Lower lobe of right lung (tissue), 2 donors: ENCODE data around the gene ZNF92. TPM values are rescaled to one million over a fixed set of nuclear protein-coding genes. Genes with fewer than 3 reads are reported as not detected.

Source experiments
- ATAC-seq, 2 donors: fragments of 200-7000 bp; cut with Tn5 transposase; one replicate each; pipeline ENCODE4 v1.9.1; 2020 to 2022; ENCODE audit warnings: mild to moderate bottlenecking in 2 of 2, moderate library complexity in 2 of 2
- DNase-seq: peaks from one replicate; pipeline ENCODE4 v3.0.0-alpha.2; 2020
- H3K27ac ChIP-seq: fragments of 200-600 bp; one replicate; pipeline ENCODE4 v1.8.0; 2022
- H3K27me3 ChIP-seq: fragments of 200-600 bp; one replicate; pipeline ENCODE4 v1.8.0; 2022; ENCODE audit warnings: low read depth
- H3K36me3 ChIP-seq: fragments of 200-600 bp; one replicate; pipeline ENCODE4 v1.8.0; 2022; ENCODE audit warnings: mild to moderate bottlenecking
- H3K4me1 ChIP-seq: fragments of 200-600 bp; one replicate; pipeline ENCODE4 v1.8.0; 2022
- H3K4me3 ChIP-seq: fragments of 200-600 bp; one replicate; pipeline ENCODE4 v1.8.0; 2022; ENCODE audit warnings: mild to moderate bottlenecking
- H3K9me3 ChIP-seq: fragments of 200-600 bp; one replicate; pipeline ENCODE4 v1.8.0; 2022
- CTCF ChIP-seq: fragments of 200-600 bp; IDR thresholded peaks from one replicate; pipeline ENCODE4 v1.8.0; 2022; ENCODE audit warnings: antibody characterized with exemption, mild to moderate bottlenecking
- intact Hi-C: fragments of 100-400 bp; cut with DNase I; formaldehyde crosslinking; loops from one replicate; pipeline ENCODE4 v1.11.0; 2022
- total RNA-seq: library from RNA; stranded (reverse); fragmentation: NEBNext Ultra II Directional; extraction: Animal tissue kit (Norgen Biotek cat#: 25700); gene quantifications from one replicate; pipeline ENCODE4 v1.2.1, GENCODE V29; 2021
- donor health status: DM: no; HTN: yes; CAD: no; lungs with severe emphysema.

ZNF92 gene
- total RNA-seq, 1 donor from 2014 or later = 7.9 TPM

GRCh38 chr7:65434307-65434706 lies 60.7 kb downstream of the ZNF92 start:
- Histone ChIP-seq H3K36me3 (no peaks in the 10 kb centered on the region), H3K4me1 (no peaks in the 10 kb centered on the region), H3K4me3 (no peak overlapping the region), H3K27me3 (no peaks in the 10 kb centered on the region), H3K9me3 (no peaks in the 10 kb centered on the region), H3K27ac (no peak overlapping the region)
- intact Hi-C loops = no loop called here
- no peak for DNase-seq
- no peak for ATAC-seq
- no peak for TF ChIP-seq CTCF

GRCh38 chr7:65436163-65436562 lies 62.5 kb downstream of the ZNF92 start:
- Histone ChIP-seq H3K36me3 (no peaks in the 10 kb centered on the region), H3K27ac (no peak overlapping the region), H3K9me3 (no peaks in the 10 kb centered on the region), H3K4me3 (no peak overlapping the region), H3K27me3 (no peaks in the 10 kb centered on the region), H3K4me1 (no peaks in the 10 kb centered on the region)
- no peak for TF ChIP-seq CTCF
- ATAC-seq = no peak
- intact Hi-C loops = no loop called here
- DNase-seq = no peak

GRCh38 chr7:65438598-65438997 lies 64.9 kb downstream of the ZNF92 start:
- TF ChIP-seq CTCF = no peak
- no peaks in the 10 kb centered on the region for H3K4me1 ChIP-seq
- H3K4me3 ChIP-seq = no peak overlapping the region
- no peaks in the 10 kb centered on the region for H3K36me3 ChIP-seq
- H3K27me3 ChIP-seq = no peaks in the 10 kb centered on the region
- H3K27ac ChIP-seq = no peak overlapping the region
- DNase-seq = no peak
- intact Hi-C loops = no loop called here
- no peak for ATAC-seq
- no peaks in the 10 kb centered on the region for H3K9me3 ChIP-seq

- Histone ChIP-seq H3K4me3 (no peak overlapping the region), H3K27ac (no peak overlapping the region), H3K36me3 (no peaks in the 10 kb centered on the region), H3K4me1 (no peaks in the 10 kb centered on the region), H3K27me3 (no peaks in the 10 kb centered on the region), H3K9me3 (no peaks in the 10 kb centered on the region)
- no peak for ATAC-seq
- TF ChIP-seq CTCF = no peak
- intact Hi-C loops = no loop called here
- DNase-seq = no peak
Observed at GRCh38 chr7:65441010-65441409, 67.4 kb downstream of the ZNF92 start.

GRCh38 chr7:65444205-65444842 lies 70.7 kb downstream of the ZNF92 start:
- Histone ChIP-seq H3K4me1 (no peaks in the 10 kb centered on the region), H3K36me3 (no peaks in the 10 kb centered on the region), H3K4me3 (no peak overlapping the region), H3K27me3 (no peaks in the 10 kb centered on the region), H3K27ac (no peak overlapping the region), H3K9me3 (no peaks in the 10 kb centered on the region)
- ATAC-seq (no peak), DNase-seq (no peak)
- no peak for TF ChIP-seq CTCF
- intact Hi-C loops = no loop called here
